Liver (tissue), 3 donors: ENCODE results near the gene ELK3.
"Not testable (repeated sequence)": the region's sequence is repeated elsewhere in the genome, so short reads cannot be mapped to it uniquely, and the experiment has no call there.

ENCODE experiments used
- CTCF ChIP-seq: fragments of 150-350 bp; IDR thresholded peaks from 2 replicates; pipeline ENCODE4 v1.5.1; 2017; ENCODE audit warnings: improper control_type of control experiment, low read depth, low read length; ENCODE audit not compliant: missing input control
- EGR1 ChIP-seq, 2 donors: IDR thresholded peaks; 2 replicates each; pipeline ENCODE4 v1.6.1; 2016 to 2018; ENCODE audit warnings: antibody characterized with exemption in 2 of 2, low read depth in 2 of 2
- FOXA1 ChIP-seq: IDR thresholded peaks from 2 replicates; pipeline ENCODE4 v1.6.1; 2016; ENCODE audit warnings: antibody characterized with exemption
- MAX ChIP-seq: IDR thresholded peaks from 2 replicates; pipeline ENCODE4 v1.6.1; 2016; ENCODE audit warnings: antibody characterized with exemption
- RAD21 ChIP-seq, 2 donors: IDR thresholded peaks; 2 replicates each; pipeline ENCODE4 v1.6.1; 2016; ENCODE audit warnings: antibody characterized with exemption in 2 of 2, mild to moderate bottlenecking in 2 of 2
- REST ChIP-seq: IDR thresholded peaks from 2 replicates; pipeline ENCODE4 v1.6.1; 2016; ENCODE audit warnings: antibody characterized with exemption, mild to moderate bottlenecking
- SP1 ChIP-seq: IDR thresholded peaks from 2 replicates; pipeline ENCODE4 v1.6.1; 2018; ENCODE audit warnings: antibody characterized with exemption, mild to moderate bottlenecking
- TAF1 ChIP-seq: conservative IDR thresholded peaks from 2 replicates; pipeline ENCODE4 v1.6.1; 2016; ENCODE audit warnings: antibody characterized with exemption, mild to moderate bottlenecking
- YY1 ChIP-seq: IDR thresholded peaks from 2 replicates; pipeline ENCODE4 v1.6.1; 2016; ENCODE audit warnings: antibody characterized with exemption, mild to moderate bottlenecking
- ZBTB33 ChIP-seq: IDR thresholded peaks from 2 replicates; pipeline ENCODE4 v1.6.1; 2016; ENCODE audit warnings: antibody characterized with exemption
- donor health status: healthy.
- donor health status: healthy.

GRCh38 chr12:96315741-96316481, 121.7 kb downstream of the ELK3 start:
- TF ChIP-seq MAX; CTCF; ZBTB33; FOXA1; TAF1; RAD21 (IDR thresholded peaks at IDR 0.05); SP1; EGR1 (IDR thresholded peaks at IDR 0.05; ENCODE audit: low read depth in 2 of 2); REST: not testable (repeated sequence)
- TF ChIP-seq YY1: peak; percentile 27
